Pancreas (tissue), 10 donors: ENCODE results near the gene SNX24. TPM values are rescaled to one million over a fixed set of nuclear protein-coding genes. Genes with fewer than 3 reads are reported as not detected.
"Not testable (repeated sequence)": the region's sequence is repeated elsewhere in the genome, so short reads cannot be mapped to it uniquely, and the experiment has no call there.

ENCODE experiments used
- ATAC-seq, 4 donors: fragments of 200-7000 bp; cut with Tn5 transposase; one replicate each; pipeline versions ENCODE4 v1.8.0 to v1.9.1; 2020; ENCODE audit warnings: mild to moderate bottlenecking in 4 of 4, moderate library complexity in 4 of 4
- DNase-seq, 6 donors: peaks; one replicate each; pipeline ENCODE4 v3.0.0-alpha.2; 2020
- FAIRE-seq: peaks from 2 replicates; lab custom pipeline; 2012; peaks lifted over from hg19 to GRCh38; lab: Jason Lieb, UNC
- H3K27ac ChIP-seq, 4 donors: fragments of 200-600 bp; sonication (generic); 1 replicate in 3 of 4; 2 replicates in 1 of 4; pipeline versions ENCODE4 v1.5.0 to v1.8.0; 2020
- H3K27me3 ChIP-seq, 4 donors: fragments of 200-600 bp; one replicate each; pipeline ENCODE4 v1.8.0; 2021
- H3K36me3 ChIP-seq, 3 donors: fragments of 200-600 bp; sonication (generic) in 1 of 3; one replicate each; pipeline versions ENCODE4 v1.5.0 to v1.8.0; 2020 to 2021
- H3K4me1 ChIP-seq, 3 donors: fragments of 200-600 bp; one replicate each; pipeline ENCODE4 v1.8.0; 2021
- H3K4me3 ChIP-seq, 4 donors: fragments of 200-600 bp; sonication (generic) in 2 of 4; one replicate each; pipeline versions ENCODE4 v1.5.0 to v1.8.0; 2020 to 2021
- H3K9me3 ChIP-seq, 4 donors: fragments of 200-600 bp; one replicate each; pipeline ENCODE4 v1.8.0; 2021
- CTCF ChIP-seq, 4 donors: fragments of 200-600 bp; sonication (generic) in 3 of 4; IDR thresholded peaks; one replicate each; pipeline versions ENCODE4 v1.5.0 to v1.8.0; 2021; ENCODE audit warnings: antibody characterized with exemption in 4 of 4
- WGBS, 2 donors: extraction: QIAGEN DNeasy Blood & Tissue Kit; methylation state at CpG; one replicate each; pipeline ENCODE4 v1.1.7; 2013; 5-methylcytosine and 5-hydroxymethylcytosine counted together
- intact Hi-C, 3 donors: fragments of 100-400 bp; cut with DNase I; formaldehyde crosslinking; loops; one replicate each; pipeline versions ENCODE4 v1.11.1 to v1.14.2; 2022
- polyA plus RNA-seq, 2 donors: library from polyadenylated mRNA; stranded (reverse); fragments of 200-250 nt; gene quantifications; one replicate each; pipeline ENCODE4 v1.2.3, GENCODE V29; 2013
- total RNA-seq, 6 donors: library from RNA; stranded (reverse); fragmentation: NEBNext Ultra II Directional in 4 of 6; extraction: Animal tissue kit (Norgen Biotek cat#: 25700) in 4 of 6; gene quantifications; one replicate each; pipeline versions ENCODE4 v1.2.1 to v1.2.4, GENCODE V29; 2021 to 2023
- donor health status: healthy with polysubstance abuse.
- donor health status: DM: no; HTN: no; CAD: no; lungs with moderate emphysema.
- donor health status: DM: no; HTN: no; CAD: no.
- donor health status: control.
- donor health status: control.
- donor health status: Bipolar disorder and iron deficiency.
- donor health status: DM: yes; HTN: yes; CAD: no.
- donor health status: DM: no; HTN: no; CAD: no.
- donor health status: DM: no; HTN: no; CAD: no.
- donor health status: DM: yes; HTN: yes; CAD: no.

Gene SNX24
- total and polyA plus RNA-seq, 8 donors = 5.2 to 10.0 (median 6.9) TPM

- 77 to 79% methylated on average over 7 of the region's 7 CpGs for WGBS, 2 donors
- ATAC-seq (no peak), FAIRE-seq (no peak), DNase-seq (no peak)
- H3K27me3 ChIP-seq = no peaks in the 10 kb centered on the region
- TF ChIP-seq CTCF (IDR thresholded peaks at IDR 0.05) = no peak
- H3K4me3 ChIP-seq = no peak overlapping the region
- intact Hi-C loops = no loop called here
- H3K27ac ChIP-seq = no peak overlapping the region
- no peaks in the 10 kb centered on the region for H3K36me3 ChIP-seq
- no peaks in the 10 kb centered on the region for H3K9me3 ChIP-seq
- H3K4me1 ChIP-seq = peaks cover 9 to 13% (median 9%) of the 10 kb centered on the region in 3 donors
These were observed 121.7 kb downstream of the SNX24 start for GRCh38 chr5:122967085-122967484.

GRCh38 chr5:122967625-122968024 is 122.2 kb downstream of the SNX24 start:
- no peaks in the 10 kb centered on the region for H3K27me3 ChIP-seq

GRCh38 chr5:122968056-122968455 is 122.6 kb downstream of the SNX24 start:
- peaks cover 9 to 13% (median 9%) of the 10 kb centered on the region in 3 donors for H3K4me1 ChIP-seq
- H3K36me3 ChIP-seq, H3K27me3 ChIP-seq, H3K27ac ChIP-seq, FAIRE-seq, H3K9me3 ChIP-seq, intact Hi-C loops, ATAC-seq, DNase-seq, H3K4me3 ChIP-seq: not testable (repeated sequence)
- WGBS, 2 donors = 95 to 96% methylated on average over 6 of the region's 6 CpGs

More at GRCh38 chr5:122967625-122968024, 122.2 kb downstream of the SNX24 start:
- no peak for TF ChIP-seq CTCF (IDR thresholded peaks at IDR 0.05)
- Histone ChIP-seq H3K36me3 (no peaks in the 10 kb centered on the region), H3K4me3 (no peak overlapping the region), H3K4me1 (peaks cover 9 to 13% (median 9%) of the 10 kb centered on the region in 3 donors), H3K9me3 (no peaks in the 10 kb centered on the region), H3K27ac (no peak overlapping the region)
- FAIRE-seq (no peak), DNase-seq (peak in 1 of 6 donors; percentile 20), ATAC-seq (peak in 3 of 4 donors; percentile 34 to 72 (median 38))
- WGBS, 2 donors = 46 to 60% methylated on average over 8 of the region's 8 CpGs
- intact Hi-C loops = no loop called here

- no peak overlapping the region for H3K4me3 ChIP-seq
- H3K4me1 ChIP-seq = peaks cover 0 to 9% (median 3%) of the 10 kb centered on the region in 3 donors
- no peak for TF ChIP-seq CTCF (IDR thresholded peaks at IDR 0.05)
- ATAC-seq (no peak), FAIRE-seq (no peak), DNase-seq (no peak)
- H3K9me3 ChIP-seq = no peaks in the 10 kb centered on the region
- 76 to 85% methylated on average over 2 of the region's 2 CpGs for WGBS, 2 donors
- no peak overlapping the region for H3K27ac ChIP-seq
- H3K36me3 ChIP-seq = no peaks in the 10 kb centered on the region
- no peaks in the 10 kb centered on the region for H3K27me3 ChIP-seq
- intact Hi-C loops = no loop called here
These were observed 125.9 kb downstream of the SNX24 start for GRCh38 chr5:122971333-122971732.

- DNase-seq = no peak
- intact Hi-C loops = no loop called here
- H3K36me3 ChIP-seq = no peaks in the 10 kb centered on the region
- H3K9me3 ChIP-seq = no peaks in the 10 kb centered on the region
- no peak overlapping the region for H3K27ac ChIP-seq
- FAIRE-seq = no peak
- no peak for TF ChIP-seq CTCF (IDR thresholded peaks at IDR 0.05)
- H3K4me3 ChIP-seq = no peak overlapping the region
- peaks cover 5 to 18% (median 8%) of the 10 kb centered on the region in 3 donors for H3K4me1 ChIP-seq
- no peak for ATAC-seq
- H3K27me3 ChIP-seq = no peaks in the 10 kb centered on the region
- WGBS, 2 donors = 88 to 94% methylated on average over 4 of the region's 4 CpGs
These were observed 127.5 kb downstream of the SNX24 start for GRCh38 chr5:122972877-122973276.

- intact Hi-C loops, FAIRE-seq, H3K27ac ChIP-seq, H3K27me3 ChIP-seq, DNase-seq, H3K36me3 ChIP-seq, H3K9me3 ChIP-seq, ATAC-seq, H3K4me3 ChIP-seq: not testable (repeated sequence)
- WGBS, 2 donors = 88 to 96% methylated on average over 1 of the region's 1 CpG
- peaks cover 7 to 27% (median 14%) of the 10 kb centered on the region in 3 donors for H3K4me1 ChIP-seq
These were observed 128.3 kb downstream of the SNX24 start for GRCh38 chr5:122973759-122974158.

- H3K9me3 ChIP-seq, H3K4me3 ChIP-seq, ATAC-seq, DNase-seq, H3K27me3 ChIP-seq, FAIRE-seq, H3K36me3 ChIP-seq, H3K27ac ChIP-seq, intact Hi-C loops: not testable (repeated sequence)
- 94 to 96% methylated on average over 3 of the region's 3 CpGs for WGBS, 2 donors
- peaks cover 7 to 32% (median 14%) of the 10 kb centered on the region in 3 donors for H3K4me1 ChIP-seq
These were observed 128.8 kb downstream of the SNX24 start for GRCh38 chr5:122974251-122974650.
